ENCODE data around the gene NCOA3.
"Not testable (repeated sequence)": the region's sequence is repeated elsewhere in the genome, so short reads cannot be mapped to it uniquely, and the experiment has no call there.

The NCOA3 gene

DNA sequence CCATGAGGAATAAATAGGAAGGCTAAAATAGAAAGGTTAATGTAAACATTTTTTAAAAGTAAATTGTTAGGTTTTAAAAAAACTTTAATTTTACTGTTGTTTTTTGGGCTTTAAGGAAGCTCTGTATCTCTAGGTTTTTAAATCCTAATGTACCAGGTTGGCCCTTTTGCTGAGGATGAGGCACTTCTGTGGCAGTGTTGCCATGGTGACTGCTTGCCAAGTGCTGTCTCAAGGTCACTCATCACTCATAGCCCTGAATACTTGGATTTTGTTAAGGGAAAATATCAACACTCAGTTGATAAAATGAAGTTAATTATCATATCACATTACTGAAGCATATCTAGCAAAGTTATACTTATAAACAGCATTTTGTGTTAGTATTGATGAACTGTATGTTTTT lies 50.2 kb downstream of the NCOA3 start:
- Histone ChIP-seq H3K79me2 (ENCODE audit: control insufficient read depth, insufficient read depth, low read length, unreplicated experiment) (peaks cover 32% of the 10 kb centered on the region), H3K36me3 (ENCODE audit: insufficient read depth, low read length) (no peaks in the 10 kb centered on the region), H3K4me1 (ENCODE audit: control insufficient read depth, insufficient read depth, low read length, unreplicated experiment) (no peaks in the 10 kb centered on the region), H3K27me3 (ENCODE audit: insufficient read depth, low read length) (no peaks in the 10 kb centered on the region), H2AFZ (ENCODE audit: low read length, unreplicated experiment) (no peak overlapping the region), H3K27ac (ENCODE audit: low read depth, low read length) (no peak overlapping the region), H3K4me3 (ENCODE audit: low read depth, low read length) (no peak overlapping the region)

DNA sequence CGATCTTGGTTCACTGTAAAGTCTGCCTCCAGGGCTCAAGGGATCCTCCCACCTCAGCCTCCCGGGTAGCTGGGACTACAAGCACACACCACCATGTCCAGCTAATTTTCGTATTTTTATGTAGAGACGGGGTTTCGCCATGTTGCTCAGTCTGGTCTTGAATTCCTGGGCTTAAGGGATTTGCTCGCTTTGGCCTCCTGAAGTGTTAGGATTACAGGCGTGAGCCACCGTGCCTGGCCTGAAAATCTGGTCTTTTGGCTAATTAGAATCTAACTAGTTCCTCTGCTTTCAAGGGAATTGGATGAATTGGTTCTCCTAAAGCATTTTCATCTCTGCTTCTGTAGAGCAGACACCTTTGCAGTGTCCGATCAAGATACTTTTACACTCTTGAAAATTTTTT lies 51.3 kb downstream of the NCOA3 start:
- no peaks in the 10 kb centered on the region for H3K27me3 ChIP-seq (ENCODE audit: insufficient read depth, low read length)

DNA sequence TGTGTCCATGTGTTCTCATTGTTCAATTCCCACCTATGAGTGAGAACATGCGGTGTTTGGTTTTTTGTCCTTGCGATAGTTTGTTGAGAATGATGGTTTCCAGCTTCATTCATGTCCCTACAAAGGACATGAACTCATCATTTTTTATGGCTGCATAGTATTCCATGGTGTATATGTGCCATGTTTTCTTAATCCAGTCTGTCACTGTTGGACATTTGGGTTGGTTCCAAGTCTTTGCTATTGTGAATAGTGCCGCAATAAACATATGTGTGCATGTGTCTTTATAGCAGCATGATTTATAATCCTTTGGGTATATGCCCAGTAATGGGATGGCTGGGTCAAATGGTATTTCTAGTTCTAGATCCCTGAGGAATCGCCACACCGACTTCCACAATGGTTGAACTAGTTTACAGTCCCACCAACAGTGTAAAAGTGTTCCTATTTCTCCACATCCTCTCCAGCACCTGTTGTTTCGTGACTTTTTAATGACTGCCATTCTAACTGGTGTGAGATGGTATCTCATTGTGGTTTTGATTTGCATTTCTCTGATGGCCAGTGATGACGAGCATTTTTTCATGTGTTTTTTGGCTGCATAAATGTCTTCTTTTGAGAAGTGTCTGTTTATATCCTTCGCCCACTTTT lies 52.0 kb downstream of the NCOA3 start:
- H3K36me3 ChIP-seq (ENCODE audit: insufficient read depth, low read length): not testable (repeated sequence)

More for the DNA sequence above, 51.3 kb downstream of the NCOA3 start:
- Histone ChIP-seq H3K36me3 (ENCODE audit: insufficient read depth, low read length) (no peaks in the 10 kb centered on the region), H3K27ac (ENCODE audit: low read depth, low read length) (no peak overlapping the region), H3K4me3 (ENCODE audit: low read depth, low read length) (no peak overlapping the region), H3K4me1 (ENCODE audit: control insufficient read depth, insufficient read depth, low read length, unreplicated experiment) (no peaks in the 10 kb centered on the region), H2AFZ (ENCODE audit: low read length, unreplicated experiment) (no peak overlapping the region), H3K79me2 (ENCODE audit: control insufficient read depth, insufficient read depth, low read length, unreplicated experiment) (peaks cover 37% of the 10 kb centered on the region)

DNA sequence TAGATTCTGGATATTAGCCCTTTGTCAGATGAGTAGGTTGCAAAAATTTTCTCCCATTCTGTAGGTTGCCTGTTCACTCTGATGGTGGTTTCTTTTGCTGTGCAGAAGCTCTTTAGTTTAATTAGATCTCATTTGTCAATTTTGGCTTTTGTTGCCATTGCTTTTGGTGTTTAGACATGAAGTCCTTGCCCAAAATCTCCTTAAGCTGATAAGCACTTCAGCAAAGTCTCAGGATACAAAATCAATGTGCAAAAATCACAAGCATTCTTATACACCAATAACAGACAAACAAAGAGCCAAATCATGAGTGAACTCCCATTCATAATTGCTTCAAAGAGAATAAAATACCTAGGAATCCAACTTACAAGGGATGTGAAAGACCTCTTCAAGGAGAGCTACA lies 52.6 kb downstream of the NCOA3 start:
- H3K4me3 ChIP-seq (ENCODE audit: low read depth, low read length); H3K27ac ChIP-seq (ENCODE audit: low read depth, low read length); H3K36me3 ChIP-seq (ENCODE audit: insufficient read depth, low read length); H3K27me3 ChIP-seq (ENCODE audit: insufficient read depth, low read length); H3K4me1 ChIP-seq (ENCODE audit: control insufficient read depth, insufficient read depth, low read length, unreplicated experiment); H2AFZ ChIP-seq (ENCODE audit: low read length, unreplicated experiment): not testable (repeated sequence)
- peaks cover 42% of the 10 kb centered on the region for H3K79me2 ChIP-seq (ENCODE audit: control insufficient read depth, insufficient read depth, low read length, unreplicated experiment)

More for the DNA sequence above, 52.0 kb downstream of the NCOA3 start:
- H2AFZ ChIP-seq (ENCODE audit: low read length, unreplicated experiment); H3K4me1 ChIP-seq (ENCODE audit: control insufficient read depth, insufficient read depth, low read length, unreplicated experiment); H3K4me3 ChIP-seq (ENCODE audit: low read depth, low read length); H3K27me3 ChIP-seq (ENCODE audit: insufficient read depth, low read length); H3K27ac ChIP-seq (ENCODE audit: low read depth, low read length): not testable (repeated sequence)
- H3K79me2 ChIP-seq (ENCODE audit: control insufficient read depth, insufficient read depth, low read length, unreplicated experiment): peaks cover 42% of the 10 kb centered on the region

DNA sequence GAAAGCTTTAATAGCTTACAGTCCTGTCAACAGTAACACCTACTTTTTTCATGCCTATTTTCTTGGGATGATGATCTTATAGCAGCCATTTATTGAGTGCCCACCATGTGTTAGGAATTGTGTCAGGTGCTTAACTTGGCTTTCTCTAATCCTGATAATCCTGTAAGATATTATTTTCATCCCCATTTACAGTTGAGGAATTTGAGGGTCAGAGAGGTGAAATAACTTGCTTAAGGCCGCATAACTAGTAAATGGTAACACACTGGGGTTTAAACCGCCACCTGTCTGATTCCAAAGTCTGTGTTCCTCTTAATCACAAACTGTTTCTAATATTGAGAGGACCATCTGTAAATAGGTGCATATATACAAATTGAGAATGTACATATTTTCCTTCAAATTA lies 55.5 kb downstream of the NCOA3 start:
- Histone ChIP-seq H2AFZ (ENCODE audit: low read length, unreplicated experiment) (no peak overlapping the region), H3K27ac (ENCODE audit: low read depth, low read length) (no peak overlapping the region), H3K36me3 (ENCODE audit: insufficient read depth, low read length) (no peaks in the 10 kb centered on the region), H3K4me3 (ENCODE audit: low read depth, low read length) (no peak overlapping the region), H3K4me1 (ENCODE audit: control insufficient read depth, insufficient read depth, low read length, unreplicated experiment) (no peaks in the 10 kb centered on the region), H3K79me2 (ENCODE audit: control insufficient read depth, insufficient read depth, low read length, unreplicated experiment) (peaks cover 55% of the 10 kb centered on the region), H3K27me3 (ENCODE audit: insufficient read depth, low read length) (no peaks in the 10 kb centered on the region)

DNA sequence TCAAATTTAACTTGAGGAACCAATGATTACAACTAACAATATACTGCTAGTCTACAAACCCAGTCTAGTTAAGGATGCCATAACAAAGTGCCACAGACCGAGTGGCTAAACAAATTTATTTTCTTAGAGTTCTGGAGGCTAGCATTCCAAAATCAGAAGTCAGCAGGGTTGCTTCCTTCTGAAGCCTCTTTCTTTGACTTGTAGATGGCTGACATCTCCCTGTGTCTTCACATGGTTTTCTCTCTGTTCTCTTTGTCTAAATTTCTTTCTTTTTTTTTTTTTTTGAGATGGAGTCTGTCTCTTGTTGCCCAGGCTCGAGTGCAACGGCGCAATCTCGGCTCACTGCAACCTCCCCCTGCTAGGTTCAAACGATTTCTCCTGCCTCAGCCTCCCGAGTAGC lies 56.1 kb downstream of the NCOA3 start:
- Histone ChIP-seq H3K27ac (ENCODE audit: low read depth, low read length) (no peak overlapping the region), H3K79me2 (ENCODE audit: control insufficient read depth, insufficient read depth, low read length, unreplicated experiment) (peaks cover 55% of the 10 kb centered on the region)

DNA sequence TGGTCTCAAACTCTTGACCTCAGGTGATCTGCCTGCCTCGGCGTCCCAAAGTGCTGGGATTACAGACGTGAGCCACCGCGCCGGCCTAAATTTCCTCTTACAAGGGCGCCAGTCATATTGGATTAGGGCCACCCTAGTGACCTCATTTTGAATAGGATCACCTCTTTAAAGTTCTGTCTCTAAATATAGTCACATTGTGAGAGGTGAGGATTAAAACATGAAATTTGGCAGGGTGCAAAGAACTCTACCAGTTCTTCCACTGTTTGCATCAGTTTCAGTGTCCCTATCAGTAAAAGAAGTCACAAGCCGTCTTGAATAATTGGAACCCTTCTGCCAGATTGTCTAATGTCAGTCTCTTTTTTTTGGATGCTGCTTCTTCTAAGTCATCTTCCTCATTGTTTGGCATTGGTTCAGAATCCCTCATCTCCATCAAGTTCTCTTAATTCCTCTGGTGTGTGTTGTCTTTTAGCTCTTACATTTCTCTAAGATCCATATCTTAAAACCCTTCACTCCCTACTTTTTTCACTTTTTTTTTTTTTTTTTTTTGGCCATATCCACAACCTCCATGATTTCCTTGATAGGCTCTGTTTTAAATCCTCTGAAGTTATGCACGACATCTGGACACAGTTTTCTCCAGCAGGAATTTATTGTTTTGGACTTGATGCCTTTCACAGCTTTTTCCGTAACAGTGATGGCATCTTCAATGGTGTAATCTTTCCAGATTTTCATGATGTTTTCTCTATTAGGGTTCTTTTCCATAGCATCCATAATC lies 56.8 kb downstream of the NCOA3 start:
- Histone ChIP-seq H3K4me1 (ENCODE audit: control insufficient read depth, insufficient read depth, low read length, unreplicated experiment) (no peaks in the 10 kb centered on the region), H3K79me2 (ENCODE audit: control insufficient read depth, insufficient read depth, low read length, unreplicated experiment) (peaks cover 59% of the 10 kb centered on the region), H3K27me3 (ENCODE audit: insufficient read depth, low read length) (no peaks in the 10 kb centered on the region), H3K4me3 (ENCODE audit: low read depth, low read length) (no peak overlapping the region), H3K36me3 (ENCODE audit: insufficient read depth, low read length) (no peaks in the 10 kb centered on the region), H3K27ac (ENCODE audit: low read depth, low read length) (no peak overlapping the region), H2AFZ (ENCODE audit: low read length, unreplicated experiment) (no peak overlapping the region)

More for the DNA sequence above, 56.1 kb downstream of the NCOA3 start:
- H3K4me1 ChIP-seq (ENCODE audit: control insufficient read depth, insufficient read depth, low read length, unreplicated experiment): no peaks in the 10 kb centered on the region
- no peak overlapping the region for H2AFZ ChIP-seq (ENCODE audit: low read length, unreplicated experiment)
- no peaks in the 10 kb centered on the region for H3K36me3 ChIP-seq (ENCODE audit: insufficient read depth, low read length)
- no peaks in the 10 kb centered on the region for H3K27me3 ChIP-seq (ENCODE audit: insufficient read depth, low read length)
- no peak overlapping the region for H3K4me3 ChIP-seq (ENCODE audit: low read depth, low read length)

DNA sequence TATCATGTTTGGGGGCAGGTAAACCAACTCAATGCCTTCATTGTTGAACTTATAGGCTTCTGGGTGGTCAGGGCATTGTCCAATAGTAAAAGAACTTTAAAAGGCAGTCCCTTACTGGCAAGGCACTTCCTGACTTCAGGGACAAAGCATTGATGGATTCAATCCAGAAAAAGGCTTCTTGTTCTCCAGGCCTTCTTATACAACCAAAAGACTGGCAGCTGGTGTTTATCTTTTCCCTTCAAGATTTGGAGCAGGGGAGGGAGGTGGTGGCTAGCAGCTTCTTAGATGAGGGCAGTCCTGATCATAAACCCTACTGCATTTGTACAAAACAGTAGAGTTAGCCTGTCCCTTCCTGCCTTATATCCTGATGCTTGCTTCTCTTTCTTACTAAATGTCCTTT lies 57.5 kb downstream of the NCOA3 start:
- H3K79me2 ChIP-seq (ENCODE audit: control insufficient read depth, insufficient read depth, low read length, unreplicated experiment): peaks cover 62% of the 10 kb centered on the region
- H3K4me1 ChIP-seq (ENCODE audit: control insufficient read depth, insufficient read depth, low read length, unreplicated experiment): no peaks in the 10 kb centered on the region
- no peak overlapping the region for H2AFZ ChIP-seq (ENCODE audit: low read length, unreplicated experiment)
- no peaks in the 10 kb centered on the region for H3K36me3 ChIP-seq (ENCODE audit: insufficient read depth, low read length)
- no peaks in the 10 kb centered on the region for H3K27me3 ChIP-seq (ENCODE audit: insufficient read depth, low read length)
- no peak overlapping the region for H3K27ac ChIP-seq (ENCODE audit: low read depth, low read length)
- H3K4me3 ChIP-seq (ENCODE audit: low read depth, low read length): no peak overlapping the region

DNA sequence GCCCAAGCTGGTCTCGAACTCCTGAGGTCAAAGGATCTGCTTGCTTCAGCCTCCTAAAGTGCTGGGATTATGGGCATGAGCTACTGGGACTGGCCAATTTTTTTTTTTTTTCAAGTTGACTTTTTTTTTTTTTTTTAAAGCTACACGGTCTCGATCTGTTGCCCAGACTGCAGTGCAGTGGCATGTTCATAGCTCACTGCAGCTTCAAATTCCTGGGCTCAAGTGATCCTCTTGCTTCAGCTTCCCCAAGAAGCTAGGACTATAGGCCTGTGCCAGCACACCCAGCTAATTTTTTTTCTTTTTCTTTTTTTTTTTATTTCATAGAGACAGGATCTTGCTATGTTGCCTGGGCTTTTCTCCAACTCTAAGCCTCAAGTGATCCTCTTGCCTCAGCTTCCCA lies 59.5 kb downstream of the NCOA3 start:
- H2AFZ ChIP-seq (ENCODE audit: low read length, unreplicated experiment): no peak overlapping the region
- no peaks in the 10 kb centered on the region for H3K4me1 ChIP-seq (ENCODE audit: control insufficient read depth, insufficient read depth, low read length, unreplicated experiment)
- no peak overlapping the region for H3K27ac ChIP-seq (ENCODE audit: low read depth, low read length)
- H3K27me3 ChIP-seq (ENCODE audit: insufficient read depth, low read length): no peaks in the 10 kb centered on the region
- H3K79me2 ChIP-seq (ENCODE audit: control insufficient read depth, insufficient read depth, low read length, unreplicated experiment): peaks cover 71% of the 10 kb centered on the region
- H3K36me3 ChIP-seq (ENCODE audit: insufficient read depth, low read length): no peaks in the 10 kb centered on the region
- no peak overlapping the region for H3K4me3 ChIP-seq (ENCODE audit: low read depth, low read length)

DNA sequence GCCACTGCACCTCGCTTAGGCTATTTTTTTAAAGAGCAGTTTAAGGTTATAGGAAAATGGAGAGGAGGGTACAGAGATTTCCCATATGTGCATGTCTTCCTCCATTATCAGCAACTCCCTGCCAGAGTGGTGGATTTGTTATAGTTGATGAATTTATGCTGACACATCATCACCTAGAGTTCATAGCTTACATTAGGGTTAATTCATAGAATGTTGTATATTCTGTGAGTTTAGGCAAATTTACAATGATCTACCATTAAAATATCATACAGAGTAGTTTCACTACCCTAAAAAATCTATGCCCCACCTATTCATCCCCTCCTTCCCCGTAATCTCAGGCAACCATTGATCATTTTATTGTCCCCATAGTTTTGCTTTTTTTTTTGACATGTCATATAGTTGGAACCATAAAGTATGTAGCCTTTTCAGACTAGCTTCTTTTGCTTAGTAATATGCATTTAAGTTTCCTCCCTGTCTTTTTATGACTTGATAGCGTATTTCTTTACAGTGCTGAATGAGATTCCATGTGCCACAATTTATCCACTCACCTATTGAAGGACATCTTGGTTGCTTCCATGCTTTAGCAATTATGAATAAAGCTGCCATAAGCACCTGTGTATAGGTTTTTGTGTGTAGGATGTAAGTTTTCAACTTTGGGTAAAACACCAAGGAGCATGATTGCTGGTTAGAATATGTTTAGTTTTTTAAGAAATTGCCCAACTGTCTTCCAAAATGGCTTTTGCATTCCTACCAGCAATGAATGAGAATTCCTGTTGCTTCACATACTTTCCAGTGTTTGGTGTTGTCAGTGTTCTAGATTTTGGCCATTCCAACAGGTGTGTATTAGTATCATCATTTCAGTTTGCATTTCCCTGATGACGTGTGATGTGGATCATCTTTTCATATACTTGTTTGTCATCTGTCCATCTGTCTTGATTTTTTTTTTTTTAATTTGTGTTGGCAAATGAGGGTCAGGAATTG lies 60.2 kb downstream of the NCOA3 start:
- no peak overlapping the region for H2AFZ ChIP-seq (ENCODE audit: low read length, unreplicated experiment)
- no peaks in the 10 kb centered on the region for H3K36me3 ChIP-seq (ENCODE audit: insufficient read depth, low read length)
- peaks cover 69% of the 10 kb centered on the region for H3K79me2 ChIP-seq (ENCODE audit: control insufficient read depth, insufficient read depth, low read length, unreplicated experiment)
- no peak overlapping the region for H3K4me3 ChIP-seq (ENCODE audit: low read depth, low read length)
- H3K27me3 ChIP-seq (ENCODE audit: insufficient read depth, low read length): no peaks in the 10 kb centered on the region
- H3K27ac ChIP-seq (ENCODE audit: low read depth, low read length): no peak overlapping the region
- H3K4me1 ChIP-seq (ENCODE audit: control insufficient read depth, insufficient read depth, low read length, unreplicated experiment): no peaks in the 10 kb centered on the region
